Measurements from ENCODE around the gene SVOPL. TPM values are rescaled to one million over a fixed set of nuclear protein-coding genes. Genes with fewer than 3 reads are reported as not detected.

Gene SVOPL
- total RNA-seq, 1 experiment from 2014 or later: 1.1 TPM

DNA sequence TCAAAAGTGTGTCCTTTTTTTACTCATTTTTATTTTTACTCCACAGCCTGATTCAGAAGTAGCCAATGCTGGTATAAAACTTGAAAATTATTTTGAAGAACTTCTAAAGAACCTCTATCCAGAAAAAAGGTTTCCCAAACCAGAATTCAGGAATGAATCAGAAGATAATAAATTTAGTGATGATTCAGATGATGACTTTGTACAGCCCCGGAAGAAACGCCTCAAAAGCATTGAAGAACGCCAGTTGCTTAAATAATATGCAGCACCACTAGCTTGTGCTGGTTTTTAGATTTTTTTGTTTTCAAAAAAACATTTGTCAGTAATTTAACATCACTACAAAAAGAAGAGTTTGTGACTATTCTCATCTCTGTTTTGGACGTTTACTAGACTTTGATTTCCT lies 116.5 kb downstream of the SVOPL start:
- H3K9ac ChIP-seq (ENCODE audit: extremely low read depth, insufficient read length, low read length): no peak overlapping the region
- no peak overlapping the region for H3K4ac ChIP-seq (ENCODE audit: low read depth, low read length)
- no peak overlapping the region for H3K23ac ChIP-seq (ENCODE audit: insufficient read length, low read depth, low read length)
- no peak overlapping the region for H3K4me2 ChIP-seq (ENCODE audit: insufficient read depth, insufficient read length, low read length)
- no peak overlapping the region for H3K56ac ChIP-seq (ENCODE audit: insufficient read length, low read depth, low read length)
- H3K23me2 ChIP-seq (ENCODE audit: insufficient read length, low read depth, low read length, poor library complexity, severe bottlenecking): no peaks in the 10 kb centered on the region
- no peak overlapping the region for H4K91ac ChIP-seq (ENCODE audit: insufficient read length, low read depth, low read length)
- DNase-seq: no peak
- no peaks in the 10 kb centered on the region for H3K4me1 ChIP-seq (ENCODE audit: insufficient read depth, low read length)
- no CpG with 5 or more reads among the region's 4 CpGs for WGBS (ENCODE audit: extremely low coverage, insufficient read length, low lambda C conversion rate)
- Mint-ChIP-seq H3K4me1 (peaks cover 2 to 18% of the 10 kb centered on the region in 2 experiments; a peak in 3 of 4 replicates), H3K4me3 (no peak overlapping the region), H3K36me3 (ENCODE audit: insufficient read depth in 1 of 3, low read depth in 3 of 3) (peaks cover 59 to 86% (median 78%) of the 10 kb centered on the region in 3 experiments), H3K27ac (peak overlapping the region in 1 of 3 experiments; percentile 33; a peak in 1 of 7 replicates), H3K9me3 (no peaks in the 10 kb centered on the region), H3K27me3 (ENCODE audit: low read depth) (peaks cover 1% of the 10 kb centered on the region; the same call in 1 of the 2 replicates)
- H4K5ac ChIP-seq (ENCODE audit: insufficient read length, low read depth, low read length): no peak overlapping the region
- H2AFZ ChIP-seq (ENCODE audit: low read length): no peak overlapping the region
- H3K9me3 ChIP-seq (ENCODE audit: control insufficient read depth, low read depth, low read length): no peaks in the 10 kb centered on the region
- H2BK20ac ChIP-seq (ENCODE audit: low read depth, low read length, poor library complexity, severe bottlenecking): no peak overlapping the region
- TF ChIP-seq, protein P1, sequence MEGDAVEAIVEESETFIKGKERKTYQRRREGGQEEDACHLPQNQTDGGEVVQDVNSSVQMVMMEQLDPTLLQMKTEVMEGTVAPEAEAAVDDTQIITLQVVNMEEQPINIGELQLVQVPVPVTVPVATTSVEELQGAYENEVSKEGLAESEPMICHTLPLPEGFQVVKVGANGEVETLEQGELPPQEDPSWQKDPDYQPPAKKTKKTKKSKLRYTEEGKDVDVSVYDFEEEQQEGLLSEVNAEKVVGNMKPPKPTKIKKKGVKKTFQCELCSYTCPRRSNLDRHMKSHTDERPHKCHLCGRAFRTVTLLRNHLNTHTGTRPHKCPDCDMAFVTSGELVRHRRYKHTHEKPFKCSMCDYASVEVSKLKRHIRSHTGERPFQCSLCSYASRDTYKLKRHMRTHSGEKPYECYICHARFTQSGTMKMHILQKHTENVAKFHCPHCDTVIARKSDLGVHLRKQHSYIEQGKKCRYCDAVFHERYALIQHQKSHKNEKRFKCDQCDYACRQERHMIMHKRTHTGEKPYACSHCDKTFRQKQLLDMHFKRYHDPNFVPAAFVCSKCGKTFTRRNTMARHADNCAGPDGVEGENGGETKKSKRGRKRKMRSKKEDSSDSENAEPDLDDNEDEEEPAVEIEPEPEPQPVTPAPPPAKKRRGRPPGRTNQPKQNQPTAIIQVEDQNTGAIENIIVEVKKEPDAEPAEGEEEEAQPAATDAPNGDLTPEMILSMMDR (conservative IDR thresholded peaks at IDR 0.05): no peak
- no peaks in the 10 kb centered on the region for H3K27me3 ChIP-seq (ENCODE audit: insufficient read depth, low read length)
- no peak overlapping the region for H3T11ph ChIP-seq (ENCODE audit: low read length)
- H3K79me2 ChIP-seq (ENCODE audit: insufficient read depth, low read length): no peaks in the 10 kb centered on the region
- H4K20me1 ChIP-seq (ENCODE audit: control insufficient read depth, insufficient read depth, insufficient read length): no peaks in the 10 kb centered on the region
- no peak overlapping the region for H4K8ac ChIP-seq (replicated peaks; ENCODE audit: insufficient read length, low read depth, low read length)
- H3K14ac ChIP-seq (ENCODE audit: insufficient read depth, low read length): no peak overlapping the region
- H2BK120ac ChIP-seq (ENCODE audit: low read depth, low read length, poor library complexity, severe bottlenecking): no peak overlapping the region
- no peak overlapping the region for H2BK5ac ChIP-seq (ENCODE audit: insufficient read length, low read length)
- H2BK12ac ChIP-seq (ENCODE audit: insufficient read length, low read depth, low read length): no peak overlapping the region
- no peak overlapping the region for H3K27ac ChIP-seq (ENCODE audit: insufficient read length, low read depth, low read length)
- no peak overlapping the region for H3K18ac ChIP-seq (ENCODE audit: insufficient read length, low read depth, low read length)
- H2AK5ac ChIP-seq (ENCODE audit: insufficient read length, low read length): no peak overlapping the region
- peaks cover 2% of the 10 kb centered on the region for H3K79me1 ChIP-seq (ENCODE audit: insufficient read depth, low read depth, low read length, poor library complexity, severe bottlenecking)
- no peak overlapping the region for H2BK15ac ChIP-seq (ENCODE audit: low read depth, low read length)
